Stimulated activated CD8-positive, alpha-beta memory T cell treated with anti-CD3 and anti-CD28 coated beads, Interleukin-7, amount 100 ng/mL, for 48 hours (primary cell): ENCODE results near the gene PML.

Experiments
- DNase-seq, 2 donors: peaks; one replicate each; pipeline ENCODE4 v3.0.0-alpha.2; 2020; ENCODE audit warnings: low read depth in 1 of 2; ENCODE audit errors: extremely low read depth in 1 of 2

Gene PML

GRCh38 chr15:73994413-73994883 lies at the start of gene PML:
PML (plus strand) TSS chr15:73994716; CDS start chr15:73994813, 97 bp downstream.
- peak; percentile 86 to 96 for DNase-seq

GRCh38 chr15:73945130-73945508 lies 49.4 kb upstream of the PML start:
- DNase-seq, result no peak

- no peak for DNase-seq
Measured at GRCh38 chr15:73946046-73946721, 48.3 kb upstream of the PML start.

GRCh38 chr15:73946795-73947370 lies 47.6 kb upstream of the PML start:
- DNase-seq, result no peak

- no peak for DNase-seq
Measured at GRCh38 chr15:73947651-73948050, 46.9 kb upstream of the PML start.

- DNase-seq, result no peak
Measured at GRCh38 chr15:73948396-73948795, 46.1 kb upstream of the PML start.

- no peak for DNase-seq
Measured at GRCh38 chr15:73948982-73949381, 45.5 kb upstream of the PML start.

- no peak for DNase-seq
Measured at GRCh38 chr15:73949496-73949895, 45.0 kb upstream of the PML start.

GRCh38 chr15:73950479-73950830 lies 44.1 kb upstream of the PML start:
- DNase-seq, result no peak

- DNase-seq, result peak; percentile 44 to 47
Measured at GRCh38 chr15:73950831-73951561, 43.5 kb upstream of the PML start.

GRCh38 chr15:73951601-73952000 lies 42.9 kb upstream of the PML start:
- no peak for DNase-seq

GRCh38 chr15:73952171-73952912 lies 42.2 kb upstream of the PML start:
- no peak for DNase-seq

GRCh38 chr15:73952913-73953750 lies 41.4 kb upstream of the PML start:
- no peak for DNase-seq

GRCh38 chr15:73954188-73955145 lies 40.0 kb upstream of the PML start:
- DNase-seq, result no peak

- no peak for DNase-seq
Measured at GRCh38 chr15:73955326-73955725, 39.2 kb upstream of the PML start.

GRCh38 chr15:73955861-73956742 lies 38.4 kb upstream of the PML start:
- DNase-seq, result no peak

GRCh38 chr15:73956743-73957135 lies 37.8 kb upstream of the PML start:
- no peak for DNase-seq

GRCh38 chr15:73957276-73957675 lies 37.2 kb upstream of the PML start:
- DNase-seq, result no peak
